K562 (cell line): ENCODE measurements around the gene LRFN2.

Experiments used
- CTCF ChIP-seq, 3 experiments: IDR thresholded peaks in 2 of 3; conservative IDR thresholded peaks in 1 of 3; 2 replicates each; pipeline ENCODE4 v1.5.1; 2011 to 2012; ENCODE audit warnings: low read length in 3 of 3, mild to moderate bottlenecking in 3 of 3, control low read depth in 2 of 3, improper control_type of control experiment in 1 of 3, inconsistent platforms in 1 of 3, low read depth in 1 of 3, mixed read lengths in 1 of 3, moderate library complexity in 1 of 3; ENCODE audit not compliant: insufficient read depth in 2 of 3
- E4F1 ChIP-seq: fragments of 250-450 bp; sonication (Bioruptor Pico); IDR thresholded peaks from 2 replicates; pipeline ENCODE4 v1.5.0; 2021; ENCODE audit warnings: mild to moderate bottlenecking, borderline replicate concordance
- GABPA ChIP-seq: fragments of 200-800 bp; sonication (Bioruptor generic); conservative IDR thresholded peaks from 2 replicates; pipeline ENCODE4 v1.6.1; 2016; ENCODE audit warnings: low read depth, missing genetic modification characterization, missing compliant biosample characterization
- HDGF ChIP-seq: fragments of 450-650 bp; IDR thresholded peaks from 2 replicates; pipeline ENCODE4 v1.6.1; 2016
- POLR2B ChIP-seq: fragments of 450-650 bp; IDR thresholded peaks from 2 replicates; pipeline ENCODE4 v1.6.1; 2018; ENCODE audit warnings: low read depth; ENCODE audit not compliant: partially characterized antibody
- RFX1 ChIP-seq: fragments of 450-650 bp; IDR thresholded peaks from 2 replicates; pipeline ENCODE4 v1.6.1; 2016; ENCODE audit warnings: mild to moderate bottlenecking, moderate library complexity
- SFPQ ChIP-seq: fragments of 200-400 bp; formaldehyde crosslinking; IDR thresholded peaks from 2 replicates; pipeline ENCODE4 v1.6.1; 2017; ENCODE audit warnings: mild to moderate bottlenecking, low read depth, low read length, moderate library complexity
- SRF ChIP-seq, 2 experiments: fragments of 250-450, 450-650 bp in 1 of 2; sonication (Bioruptor Pico) in 1 of 2; sonication (generic) in 1 of 2; formaldehyde crosslinking; IDR thresholded peaks; 2 replicates each; pipeline versions ENCODE4 v1.5.0 to v1.5.1; 2020 to 2022; ENCODE audit warnings: mild to moderate bottlenecking in 1 of 2, missing genetic modification reagents in 1 of 2

- TF ChIP-seq CTCF (IDR thresholded peaks at IDR 0.05 in 2 of 3, conservative IDR thresholded peaks at IDR 0.05 in 1 of 3; ENCODE audit: insufficient read depth in 2 of 3, low read depth in 1 of 3, low read length in 3 of 3) (no peak), RFX1 (no peak), HDGF (no peak), SFPQ (no peak), SRF (CRISPR knock-in tag; IDR thresholded peaks at IDR 0.05) (no peak), GABPA (no peak), POLR2B (no peak), E4F1 (no peak)
Observed at GRCh38 chr6:40408786-40409542, 178.2 kb downstream of the LRFN2 start.
